Measurements from ENCODE around the gene GRK3.

GRCh38 chr22:25534724-25535123 is 29.8 kb upstream of the GRK3 start:
- TF ChIP-seq POLR2A (IDR thresholded peaks at IDR 0.05) (no peak), CTCF (IDR thresholded peaks at IDR 0.05) (no peak)
